HG02759 (cell line): ENCODE measurements around the gene REV3L.
"Not testable (repeated sequence)": the region's sequence is repeated elsewhere in the genome, so short reads cannot be mapped to it uniquely, and the experiment has no call there.

Experiments
- ATAC-seq: cut with Tn5 transposase; IDR thresholded peaks from one replicate; pipeline ENCODE4 v1.9.1; 2021; ENCODE audit warnings: mild to moderate bottlenecking, moderate library complexity; ENCODE audit not compliant: unreplicated experiment

REV3L gene

DNA sequence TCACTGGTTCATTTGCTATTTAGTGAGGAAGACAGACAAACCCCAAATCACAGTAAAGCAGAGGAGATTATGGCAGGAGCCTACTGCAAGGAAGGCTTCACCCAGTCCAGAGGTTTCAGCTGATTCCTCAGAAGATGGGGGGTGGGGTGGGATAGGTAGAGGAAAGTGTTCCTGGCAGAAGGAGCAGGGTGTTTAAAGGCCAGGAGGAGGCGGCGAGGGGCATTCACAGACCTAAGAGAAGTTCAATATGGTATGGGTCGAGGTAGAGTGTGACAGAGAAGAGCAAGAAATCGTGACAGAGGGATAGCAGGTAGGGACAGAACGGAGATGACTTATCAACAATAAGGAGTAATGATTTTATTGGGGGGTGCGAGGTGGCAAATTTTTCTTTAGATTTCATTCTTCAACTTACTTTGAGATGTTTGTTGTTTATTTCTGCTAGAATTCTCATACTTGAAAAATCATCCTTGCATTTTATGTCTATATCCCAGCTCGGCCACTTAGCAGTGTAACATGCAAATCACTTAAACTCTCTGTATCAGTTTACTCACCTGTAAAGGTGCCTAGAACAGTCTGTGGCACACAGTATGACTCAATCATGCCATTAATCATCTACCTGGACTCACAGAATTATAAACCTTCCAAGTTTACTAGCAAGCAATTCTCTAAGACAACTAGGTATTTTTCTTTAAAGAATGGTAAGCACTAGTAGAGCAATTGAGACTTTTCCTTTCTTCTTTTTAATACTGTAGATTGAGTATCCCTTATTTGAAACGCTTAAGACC is 176.7 kb downstream of the REV3L start:
- no peak for ATAC-seq

DNA sequence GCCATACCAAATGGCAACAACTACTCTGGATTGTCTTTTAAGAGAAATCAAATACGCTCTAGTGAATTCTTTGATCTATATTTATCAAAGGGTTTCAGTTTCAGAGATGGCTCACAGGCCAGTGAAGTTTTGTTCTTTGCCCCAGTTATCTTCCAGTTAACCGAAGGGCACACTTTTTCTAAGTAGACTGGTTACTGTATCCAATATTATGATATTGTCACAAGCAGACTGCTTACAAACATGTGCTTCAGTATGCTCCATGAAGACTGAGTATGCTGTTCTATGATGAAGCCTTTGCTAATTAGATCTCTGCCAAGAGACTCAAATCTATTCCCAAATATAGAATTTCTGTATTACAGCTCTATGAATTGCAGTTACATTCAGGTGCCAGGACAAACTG is 181.1 kb downstream of the REV3L start:
- ATAC-seq, result peak; percentile 58

DNA sequence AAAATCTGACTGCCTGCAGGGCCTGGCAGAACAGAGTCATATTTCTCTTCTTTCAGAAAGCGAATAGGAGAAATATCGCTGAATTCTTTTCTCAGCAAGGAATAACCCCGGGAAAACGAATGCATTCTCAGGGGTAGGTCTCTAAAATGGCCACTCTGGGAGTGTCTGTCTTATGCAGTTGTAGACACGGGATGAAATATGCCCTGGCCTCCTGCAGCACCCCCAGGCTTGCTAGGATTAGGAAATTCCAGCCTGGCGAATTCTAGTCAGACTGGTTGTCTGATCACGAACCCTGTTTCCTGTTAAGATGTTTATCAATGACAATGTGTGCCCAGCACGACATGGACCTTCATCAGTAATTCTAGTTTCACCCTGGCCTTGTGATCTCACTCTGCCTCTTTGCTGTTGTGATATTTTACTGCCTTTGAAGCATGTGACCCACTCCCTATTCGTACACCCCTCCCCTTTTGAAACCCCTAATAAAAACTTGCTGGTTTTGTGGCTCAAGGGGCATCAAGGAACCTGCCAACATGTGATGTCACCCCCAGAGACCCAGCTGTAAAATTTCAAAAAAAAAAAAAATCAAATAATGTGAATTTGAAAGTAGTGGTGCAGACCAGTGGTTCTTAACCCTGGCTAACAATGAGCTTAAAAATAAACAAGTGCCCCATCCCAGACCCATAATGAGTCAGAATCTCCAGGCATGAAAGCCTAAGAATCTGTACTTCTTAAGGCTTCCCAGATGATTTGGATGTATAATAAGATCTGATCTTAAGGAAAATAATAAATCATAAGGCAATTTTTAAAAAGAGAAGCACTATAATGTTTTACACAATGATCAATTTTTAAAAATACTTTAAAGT is 181.8 kb downstream of the REV3L start:
- ATAC-seq, result peak; percentile 46

DNA sequence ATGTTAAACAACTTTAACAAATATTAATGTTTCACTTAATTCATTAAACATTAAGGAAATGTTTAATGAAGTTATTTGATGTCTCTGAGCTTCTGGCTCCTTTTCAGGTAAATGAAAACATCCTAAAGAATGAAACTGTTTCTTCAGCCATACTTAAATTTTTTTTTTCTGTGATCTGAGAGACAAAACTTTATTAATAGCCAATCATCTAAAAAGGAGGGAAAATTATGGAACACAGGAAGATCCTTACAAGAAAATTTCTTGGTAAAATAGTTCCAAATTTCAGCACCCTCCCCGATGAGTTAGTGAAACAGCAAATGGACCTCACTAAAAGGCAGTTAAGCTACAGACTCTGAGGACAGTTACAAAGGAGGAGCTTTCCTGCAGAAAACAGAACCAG is 185.2 kb downstream of the REV3L start:
- no peak for ATAC-seq

DNA sequence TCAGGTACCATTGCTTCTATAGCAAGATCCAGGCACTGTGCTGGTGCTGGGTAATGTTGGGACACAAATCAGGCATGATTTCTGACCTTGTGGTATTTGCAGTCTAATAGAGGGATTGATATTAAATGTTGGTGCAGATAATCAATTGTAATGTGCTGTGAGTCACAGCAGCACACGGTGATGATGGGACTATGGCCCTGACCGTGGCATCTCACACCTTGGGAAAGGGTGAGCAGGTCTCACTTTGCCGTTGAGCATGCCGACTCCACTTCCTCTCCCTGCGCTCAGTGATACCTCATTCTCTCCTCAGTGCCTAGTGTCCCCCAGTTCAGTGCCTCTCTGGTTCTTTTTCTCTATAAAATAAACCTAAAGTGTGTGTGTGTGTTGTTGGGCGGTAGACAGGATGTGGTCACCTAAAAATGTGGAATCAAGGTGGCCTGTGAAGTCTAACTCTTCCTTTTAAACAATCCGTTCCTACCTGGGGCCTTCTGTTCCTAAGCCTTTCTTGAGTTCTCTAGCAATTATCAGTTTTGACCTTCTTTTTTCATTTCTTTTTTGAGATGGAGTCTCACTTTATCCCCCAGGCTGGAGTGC is 188.5 kb downstream of the REV3L start:
- ATAC-seq, result no peak

DNA sequence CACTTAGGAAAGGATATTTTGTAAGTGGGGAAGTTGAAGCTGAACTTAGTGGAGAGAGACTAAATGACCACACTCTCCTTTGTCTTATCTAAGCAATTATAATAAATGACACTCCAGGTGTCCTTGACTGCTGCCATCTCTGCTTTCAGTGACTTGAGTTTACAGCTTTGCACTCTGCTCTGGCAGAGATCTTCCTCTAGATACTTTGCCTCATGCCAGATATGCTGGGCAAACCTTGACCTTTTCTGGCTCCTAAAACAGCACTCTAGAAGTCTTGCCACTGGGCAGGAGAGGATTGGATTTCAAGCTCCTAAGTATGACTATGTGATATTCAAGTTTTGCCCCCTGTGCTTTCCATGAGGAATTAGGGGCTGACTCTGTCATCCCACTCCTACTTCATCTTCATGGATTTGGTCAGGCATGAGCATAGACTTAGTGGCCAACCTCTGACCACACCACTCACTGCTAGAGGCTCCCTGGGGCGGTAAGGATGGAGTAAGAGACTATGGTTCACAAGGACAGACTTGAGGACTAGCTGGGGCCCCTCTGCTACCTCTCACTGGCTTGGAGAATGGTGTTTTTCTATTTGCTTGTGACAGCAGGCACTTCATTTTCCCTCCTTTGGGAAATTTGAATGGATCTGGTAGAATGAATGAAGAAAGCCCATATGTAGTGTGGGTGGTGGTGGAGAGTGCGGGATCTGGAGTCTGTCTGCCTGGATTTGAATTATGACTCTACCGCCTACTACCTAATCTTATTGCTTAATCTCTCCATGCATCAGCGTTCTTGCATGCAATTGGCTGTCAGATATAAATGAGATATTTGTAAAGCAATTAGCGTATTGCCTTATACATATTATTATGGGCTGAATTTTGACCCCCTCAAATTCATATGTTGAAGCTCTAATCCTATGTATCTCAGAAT is 191.4 kb downstream of the REV3L start:
- ATAC-seq, result peak; percentile 21

DNA sequence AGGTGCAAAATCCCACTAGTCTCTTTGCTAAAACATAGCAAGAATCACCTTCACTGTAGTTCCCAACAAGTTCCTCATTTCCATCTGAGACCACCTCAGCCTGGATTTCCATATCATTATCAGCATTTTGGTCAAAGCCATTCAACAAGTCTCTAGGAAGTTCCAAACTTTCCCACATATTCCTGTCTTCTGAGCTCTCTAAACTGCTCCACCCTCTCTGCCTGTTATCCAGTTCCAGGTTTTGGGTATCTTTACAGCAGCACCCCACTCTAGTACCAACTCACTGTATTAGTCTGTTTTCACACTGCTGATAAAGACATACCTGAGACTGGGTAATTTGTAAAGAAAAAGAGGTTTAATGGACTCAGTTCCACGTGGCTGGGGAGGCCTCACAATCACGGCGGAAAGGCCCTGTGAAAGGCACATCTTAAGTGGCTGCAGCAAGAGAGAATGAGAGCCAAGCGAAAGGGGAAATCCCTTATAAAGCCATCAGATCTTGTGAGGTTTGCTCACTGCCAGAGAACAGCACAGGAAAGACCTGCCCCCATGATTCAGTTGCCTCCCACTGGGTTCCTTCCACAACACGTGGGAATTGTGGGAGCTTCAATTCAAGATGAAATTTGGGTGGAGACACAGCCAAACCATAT is 192.2 kb downstream of the REV3L start:
- peak; percentile 85 for ATAC-seq

DNA sequence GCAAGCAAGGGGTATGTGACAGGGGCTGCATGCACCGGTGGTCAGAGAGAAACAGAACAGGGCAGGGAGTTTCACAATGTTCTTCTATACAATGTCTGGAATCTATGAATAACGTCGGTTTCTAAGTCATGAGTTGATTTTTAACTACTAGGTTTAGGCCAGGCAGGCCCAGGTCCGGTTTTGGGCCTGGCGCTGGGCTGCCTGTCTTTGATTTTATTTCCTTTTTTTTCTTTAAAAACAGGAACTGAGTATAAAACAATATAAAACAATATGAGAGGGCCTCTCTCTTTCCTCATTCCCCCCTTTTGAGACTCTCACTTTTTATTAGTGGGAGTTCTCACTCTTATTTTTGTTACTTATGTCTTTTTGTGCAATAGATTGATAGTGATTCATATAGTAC is 198.7 kb downstream of the REV3L start:
- not testable (repeated sequence) for ATAC-seq

DNA sequence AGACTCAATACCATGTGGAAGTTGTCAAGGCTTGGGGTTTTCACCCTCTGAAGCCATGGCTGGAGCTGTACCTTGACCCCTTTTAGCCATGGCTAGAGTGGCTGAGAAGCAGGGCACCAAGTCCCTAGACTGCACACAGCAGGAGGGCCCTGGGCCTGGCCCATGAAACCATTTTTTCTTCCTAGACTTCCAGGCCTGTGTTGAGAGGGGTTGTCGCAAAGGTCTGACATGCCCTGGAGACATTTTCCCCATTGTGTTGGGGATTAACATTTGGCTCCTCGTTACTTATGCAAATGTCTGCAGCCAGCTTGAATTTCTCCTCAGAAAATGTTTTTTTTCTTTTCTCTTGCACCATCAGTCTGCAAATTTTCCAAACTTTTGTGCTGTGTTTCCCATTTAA is 199.3 kb downstream of the REV3L start:
- ATAC-seq, result no peak

DNA sequence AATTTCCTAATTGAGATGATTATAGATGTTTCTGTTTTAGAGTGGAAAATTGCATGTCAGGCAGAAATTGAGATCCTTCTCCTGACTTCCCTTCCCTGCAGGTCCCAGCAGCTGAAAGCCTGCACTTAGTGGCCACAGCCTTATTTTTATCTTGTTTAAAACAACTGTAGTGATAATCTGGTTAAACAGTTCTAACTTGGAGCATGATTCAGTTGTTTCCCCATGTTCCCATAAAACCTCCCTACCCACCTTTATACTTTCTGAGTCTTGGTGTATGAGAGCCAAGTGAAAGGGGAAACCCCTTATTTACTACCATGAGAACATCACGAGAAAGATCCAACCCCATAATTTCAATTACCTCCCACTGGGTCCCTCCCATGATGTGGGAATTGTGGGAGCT is 200.5 kb downstream of the REV3L start:
- ATAC-seq, result no peak

DNA sequence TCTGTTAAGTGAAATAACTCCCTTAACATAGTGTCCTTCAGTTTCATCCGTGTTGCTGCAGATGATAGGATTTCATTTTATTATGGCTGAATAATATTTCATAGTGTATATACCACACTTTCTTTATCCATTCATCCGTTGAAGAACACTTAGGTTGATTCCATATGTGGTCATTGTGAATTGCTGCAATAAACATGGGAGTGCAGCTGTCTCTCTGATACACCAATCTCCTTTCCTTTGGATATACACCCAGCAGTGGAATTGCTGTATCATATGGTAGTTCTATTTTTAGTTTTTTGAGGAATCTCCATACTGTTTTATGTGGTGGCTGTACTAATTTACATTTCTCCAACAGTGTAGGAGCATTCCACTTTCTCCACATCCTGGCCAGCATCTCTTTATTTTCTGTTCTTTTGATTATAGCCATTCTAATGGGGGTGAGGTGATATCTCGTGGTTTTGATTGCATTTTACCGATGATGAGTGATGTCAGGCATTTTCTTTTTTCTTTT is 202.5 kb downstream of the REV3L start:
- ATAC-seq, result no peak

DNA sequence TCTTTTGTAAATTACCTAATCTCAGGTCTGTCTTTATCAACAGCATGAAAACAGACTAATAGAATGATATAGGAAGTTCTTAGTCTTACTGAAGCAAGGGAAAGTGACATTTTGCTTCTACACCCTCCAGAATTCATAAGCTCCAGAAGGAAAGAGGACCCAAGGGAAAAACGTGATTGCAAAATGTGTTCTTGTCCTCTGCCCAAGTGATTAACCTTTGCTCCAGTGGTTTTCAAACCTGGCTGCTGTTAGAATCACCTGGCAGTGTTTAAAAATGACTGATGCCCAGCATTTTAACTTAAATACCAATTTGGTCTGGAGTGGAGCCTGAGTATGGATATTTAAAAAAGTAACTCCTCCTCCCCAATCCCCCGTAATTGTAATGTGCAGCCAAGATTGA is 204.3 kb downstream of the REV3L start:
- no peak for ATAC-seq

DNA sequence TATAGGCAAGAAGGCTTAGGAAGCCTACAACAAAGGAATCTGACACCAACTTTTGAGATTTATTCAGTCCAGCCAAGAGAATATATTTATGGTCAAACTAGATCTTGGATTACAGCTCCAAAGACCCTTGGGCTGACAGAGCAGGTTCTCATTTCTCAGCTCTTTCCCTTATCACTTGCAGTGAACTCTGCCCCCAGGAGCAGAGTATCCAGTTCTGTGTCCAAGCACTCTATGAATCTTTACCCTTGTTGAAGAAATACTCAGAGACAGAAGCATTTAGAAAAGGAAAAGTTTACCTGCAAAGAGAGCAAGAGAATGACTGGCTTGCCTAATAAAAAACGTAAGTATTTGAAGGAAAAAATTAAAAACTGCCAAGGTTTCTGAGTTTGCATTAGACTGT is 205.2 kb downstream of the REV3L start:
- ATAC-seq, result no peak

DNA sequence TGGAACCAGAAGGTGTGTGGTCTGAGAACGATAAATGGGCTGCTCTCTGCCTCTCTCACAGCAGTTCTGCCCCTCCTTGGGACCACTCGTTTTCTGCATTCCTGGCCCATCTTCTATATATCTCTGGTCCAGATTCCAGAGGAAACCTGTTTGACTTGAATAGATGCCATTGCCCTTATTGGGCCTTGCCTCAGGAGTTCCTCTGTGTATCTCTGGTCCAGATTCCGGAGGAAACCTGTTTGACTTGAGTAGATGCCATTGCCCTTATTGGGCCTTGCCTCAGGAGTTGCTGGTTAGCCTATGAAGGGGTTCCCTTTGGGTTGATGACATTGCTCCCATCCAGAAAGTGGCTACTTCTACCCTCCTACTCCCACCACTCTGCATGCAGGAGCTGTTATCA is 206.3 kb downstream of the REV3L start:
- ATAC-seq, result no peak

DNA sequence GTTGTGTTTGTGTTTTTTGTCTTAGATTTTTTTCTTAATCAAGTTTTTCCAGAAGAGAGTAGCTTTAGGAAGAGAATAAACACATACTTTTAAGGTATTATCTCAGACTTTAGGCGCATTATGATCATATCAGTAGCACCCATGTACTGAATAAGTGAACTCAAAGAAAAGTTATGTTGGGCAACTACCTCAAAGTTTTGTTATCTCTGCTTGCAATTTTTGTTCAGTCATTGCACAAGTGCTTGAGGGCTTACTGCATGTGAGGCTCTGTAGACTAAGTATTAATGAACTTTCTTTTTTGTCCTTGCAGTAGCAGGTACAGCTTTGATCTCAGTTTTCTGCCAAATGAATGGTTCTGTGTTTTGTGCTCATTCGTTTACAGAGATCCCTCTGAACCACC is 206.7 kb downstream of the REV3L start:
- ATAC-seq, result no peak

DNA sequence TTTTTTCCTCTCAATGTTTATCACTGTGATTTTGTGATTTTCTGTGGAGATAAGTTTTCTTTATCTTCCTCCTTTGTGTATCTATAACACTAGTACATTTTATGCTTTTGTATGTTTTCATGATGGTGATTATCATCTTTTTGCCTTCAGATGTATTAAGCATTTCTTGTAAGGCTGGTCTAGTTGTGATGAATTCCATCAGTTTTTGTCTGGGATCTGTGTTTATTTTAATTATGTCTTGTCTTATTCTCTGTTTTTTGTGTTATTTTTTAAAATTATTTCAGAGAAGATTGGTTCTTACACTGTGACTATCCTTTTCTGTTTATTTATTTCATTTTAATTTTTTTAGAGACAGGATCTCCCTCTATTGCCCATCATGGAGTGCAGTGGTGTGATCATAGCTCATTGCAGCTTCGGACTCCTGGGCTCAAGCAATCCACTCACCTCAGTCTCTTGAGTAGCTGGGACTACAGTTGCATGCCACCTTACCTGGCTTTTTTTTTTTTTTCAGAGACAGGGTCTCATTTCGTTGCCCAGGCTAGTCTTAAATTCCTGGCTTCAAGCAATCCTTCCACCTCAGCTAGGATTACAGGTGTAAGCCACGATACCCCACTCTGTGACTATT is 208.3 kb downstream of the REV3L start:
- ATAC-seq, result no peak

DNA sequence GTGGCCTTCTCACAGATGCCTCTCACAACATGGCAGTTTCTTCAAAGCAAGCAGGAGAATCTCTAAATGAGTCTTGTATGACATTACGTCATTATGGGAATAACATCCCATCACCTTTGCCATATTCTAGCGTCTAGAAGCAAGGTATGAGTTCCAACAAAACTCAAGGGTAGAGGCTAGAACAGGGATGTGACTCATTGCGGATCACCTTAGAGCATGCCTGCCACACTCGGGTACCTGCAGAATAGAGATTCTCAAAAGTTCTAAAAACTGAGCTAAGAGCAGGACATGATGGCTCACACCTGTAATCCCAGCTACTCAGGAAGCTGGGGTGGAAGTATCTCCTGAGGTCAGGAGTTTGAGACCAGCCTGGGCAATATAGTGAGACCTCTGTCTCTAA is 212.9 kb downstream of the REV3L start:
- ATAC-seq, result no peak

DNA sequence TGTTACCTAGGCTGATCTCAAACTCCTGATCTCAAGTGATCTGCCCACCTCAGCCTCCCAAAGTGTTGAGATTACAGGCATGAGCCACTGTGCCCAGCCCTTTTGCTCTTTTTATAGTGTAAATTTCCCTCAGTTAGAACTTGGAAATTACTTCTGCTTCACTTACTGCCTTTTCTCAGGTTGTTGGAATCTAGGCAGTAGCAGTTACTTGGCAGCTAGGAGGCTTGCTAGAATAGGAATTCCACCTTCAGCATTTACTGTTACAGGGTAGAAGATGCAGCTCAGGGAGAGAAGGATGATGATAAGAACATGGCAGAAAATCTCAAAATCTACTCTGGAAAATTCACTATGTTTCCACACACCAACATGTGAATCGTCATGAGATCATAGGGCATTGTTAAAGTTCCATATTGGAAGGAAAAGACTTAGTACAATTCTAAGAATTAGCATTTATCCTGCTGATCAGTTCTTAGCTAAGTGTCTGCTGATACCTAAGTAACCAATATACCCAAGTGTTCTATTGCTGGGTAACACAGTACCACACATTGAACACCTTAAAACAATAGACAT is 213.5 kb downstream of the REV3L start:
- ATAC-seq, result no peak

DNA sequence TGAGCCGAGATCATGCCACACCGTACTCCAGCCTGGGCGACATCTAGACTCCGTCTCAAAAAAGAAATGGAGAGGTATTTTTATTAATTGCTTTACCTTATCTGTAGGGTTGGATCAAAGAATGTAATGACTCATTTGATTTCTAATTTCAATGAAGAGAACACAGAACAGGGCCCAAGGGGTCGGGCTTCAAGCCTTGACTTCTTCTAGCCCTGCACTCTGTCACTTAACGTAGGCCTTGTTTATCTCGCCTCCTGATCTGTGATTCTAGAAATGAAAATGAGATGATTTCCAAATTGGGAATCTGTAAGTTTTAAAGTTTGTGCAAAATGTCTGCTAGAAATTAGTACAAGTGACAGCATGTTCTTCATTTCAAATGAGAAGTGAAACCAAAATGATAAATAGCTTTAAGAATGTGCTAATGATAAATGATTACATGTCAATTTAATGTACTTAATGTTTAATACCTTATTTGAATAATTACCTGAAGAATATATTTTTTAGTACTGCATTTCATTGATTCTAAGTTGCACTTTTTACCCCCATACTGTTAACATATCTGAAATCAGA is 215.2 kb downstream of the REV3L start:
- ATAC-seq, result no peak
